Stimulated activated naive CD4-positive, alpha-beta T cell (primary cell): ENCODE results near the gene PDRG1.

ENCODE experiments used
- DNase-seq, 6 experiments: peaks; one replicate each; lab custom pipeline; 2025; lab: John Stamatoyannopoulos, UW

Gene PDRG1

GRCh38 chr20:31907046-31907445, 44.8 kb downstream of the PDRG1 start:
- no peak for DNase-seq

- no peak for DNase-seq
Observed at GRCh38 chr20:31906001-31906400, 45.8 kb downstream of the PDRG1 start.

- DNase-seq, result no peak
Observed at GRCh38 chr20:31903627-31904386, 48.0 kb downstream of the PDRG1 start.

- no peak for DNase-seq
Observed at GRCh38 chr20:31901615-31902014, 50.2 kb downstream of the PDRG1 start.

- DNase-seq, result no peak
Observed at GRCh38 chr20:31897541-31897940, 54.3 kb downstream of the PDRG1 start.

GRCh38 chr20:31896049-31896448, 55.8 kb downstream of the PDRG1 start:
- no peak for DNase-seq

- no peak for DNase-seq
Observed at GRCh38 chr20:31894980-31895675, 56.7 kb downstream of the PDRG1 start.
